Stimulated activated naive CD4-positive, alpha-beta T cell (primary cell): ENCODE results near the gene NDFIP1.

Source experiments
- DNase-seq, 6 experiments: peaks; one replicate each; lab custom pipeline; 2025; lab: John Stamatoyannopoulos, UW

The NDFIP1 gene

GRCh38 chr5:142118155-142118686 lies 9.6 kb downstream of the NDFIP1 start:
- no peak for DNase-seq

GRCh38 chr5:142119051-142119625 lies 10.6 kb downstream of the NDFIP1 start:
- DNase-seq: no peak

GRCh38 chr5:142120247-142120935 lies 11.8 kb downstream of the NDFIP1 start:
- no peak for DNase-seq

- DNase-seq: no peak
Measured at GRCh38 chr5:142122121-142122520, 13.5 kb downstream of the NDFIP1 start.

- DNase-seq: no peak
Measured at GRCh38 chr5:142125378-142125777, 16.8 kb downstream of the NDFIP1 start.

- DNase-seq: no peak
Measured at GRCh38 chr5:142125963-142126362, 17.4 kb downstream of the NDFIP1 start.

GRCh38 chr5:142128675-142129208 lies 20.2 kb downstream of the NDFIP1 start:
- DNase-seq: peak in 1 of 6 experiments; percentile 35

GRCh38 chr5:142129446-142130066 lies 21.0 kb downstream of the NDFIP1 start:
- no peak for DNase-seq

GRCh38 chr5:142131394-142131793 lies 22.8 kb downstream of the NDFIP1 start:
- no peak for DNase-seq

- DNase-seq: no peak
Measured at GRCh38 chr5:142132916-142133315, 24.3 kb downstream of the NDFIP1 start.

GRCh38 chr5:142133330-142134206 lies 25.0 kb downstream of the NDFIP1 start:
- no peak for DNase-seq

GRCh38 chr5:142134331-142135010 lies 25.9 kb downstream of the NDFIP1 start:
- no peak for DNase-seq

- no peak for DNase-seq
Measured at GRCh38 chr5:142141463-142141862, 32.9 kb downstream of the NDFIP1 start.

GRCh38 chr5:142143878-142144277 lies 35.3 kb downstream of the NDFIP1 start:
- peak in 2 of 6 experiments; percentile 25 to 39 for DNase-seq

- peak in 5 of 6 experiments; percentile 23 to 63 (median 40) for DNase-seq
Measured at GRCh38 chr5:142145106-142145900, 36.7 kb downstream of the NDFIP1 start.

GRCh38 chr5:142149363-142149762 lies 40.8 kb downstream of the NDFIP1 start:
- no peak for DNase-seq

GRCh38 chr5:142150431-142150830 lies 41.9 kb downstream of the NDFIP1 start:
- no peak for DNase-seq

- peak; percentile 15 to 70 (median 40) for DNase-seq
Measured at GRCh38 chr5:142151436-142152383, 43.1 kb downstream of the NDFIP1 start.

GRCh38 chr5:142152384-142152732 lies 43.8 kb downstream of the NDFIP1 start:
- no peak for DNase-seq
